GM19328 (cell line): ENCODE results near the gene CBR3.

ENCODE experiments used
- ATAC-seq: cut with Tn5 transposase; IDR thresholded peaks from one replicate; pipeline ENCODE4 v1.9.1; 2021; ENCODE audit warnings: mild to moderate bottlenecking, moderate library complexity; ENCODE audit not compliant: unreplicated experiment

CBR3 gene

GRCh38 chr21:36183144-36183795 lies 48.4 kb downstream of the CBR3 start:
- ATAC-seq = no peak

- ATAC-seq = no peak
Measured at GRCh38 chr21:36184545-36184944, 49.7 kb downstream of the CBR3 start.

- ATAC-seq = no peak
Measured at GRCh38 chr21:36185523-36185922, 50.6 kb downstream of the CBR3 start.

- no peak for ATAC-seq
Measured at GRCh38 chr21:36186081-36186480, 51.2 kb downstream of the CBR3 start.

GRCh38 chr21:36186506-36187399 lies 51.9 kb downstream of the CBR3 start:
- no peak for ATAC-seq

GRCh38 chr21:36188081-36188681 lies 53.3 kb downstream of the CBR3 start:
- no peak for ATAC-seq

GRCh38 chr21:36188937-36189336 lies 54.1 kb downstream of the CBR3 start:
- ATAC-seq = no peak

GRCh38 chr21:36190736-36191135 lies 55.9 kb downstream of the CBR3 start:
- no peak for ATAC-seq

GRCh38 chr21:36193200-36193599 lies 58.3 kb downstream of the CBR3 start:
- no peak for ATAC-seq

GRCh38 chr21:36194024-36194423 lies 59.1 kb downstream of the CBR3 start:
- no peak for ATAC-seq

- ATAC-seq = no peak
Measured at GRCh38 chr21:36195613-36196012, 60.7 kb downstream of the CBR3 start.
